Stomach (tissue), 4 donors: ENCODE results near the gene CXCR5.

ENCODE experiments used
- CTCF ChIP-seq, 7 experiments: fragments of 450-650 bp in 4 of 7; fragments of 200-600 bp in 3 of 7; sonication (generic) in 3 of 7; IDR thresholded peaks; one replicate each; pipeline ENCODE4 v1.5.1; 2016 to 2019; ENCODE audit warnings: antibody characterized with exemption in 7 of 7, control low read depth in 2 of 7, mild to moderate bottlenecking in 1 of 7
- POLR2A ChIP-seq, 4 donors: fragments of 450-650 bp; IDR thresholded peaks; one replicate each; pipeline ENCODE4 v1.6.1; 2016; ENCODE audit warnings: antibody characterized with exemption in 4 of 4, control low read depth in 2 of 4, mild to moderate bottlenecking in 1 of 4, moderate library complexity in 1 of 4
- POLR2AphosphoS5 ChIP-seq, 3 donors: sonication (generic); formaldehyde crosslinking; IDR thresholded peaks; one replicate each; pipeline ENCODE4 v1.6.1; 2016; ENCODE audit warnings: antibody characterized with exemption in 3 of 3

GRCh38 chr11:118845369-118845768 is 38.3 kb upstream of the CXCR5 start:
- TF ChIP-seq POLR2AphosphoS5 (IDR thresholded peaks at IDR 0.05) (no peak), POLR2A (IDR thresholded peaks at IDR 0.05) (no peak), CTCF (IDR thresholded peaks at IDR 0.05) (no peak)
